A673 (cell line): ENCODE measurements around the gene GIMAP1.
"Not testable (repeated sequence)": the region's sequence is repeated elsewhere in the genome, so short reads cannot be mapped to it uniquely, and the experiment has no call there.

Source experiments
- CTCF ChIP-seq: fragments of 300-800, 200-600 bp; sonication (generic); conservative IDR thresholded peaks from 2 replicates; pipeline ENCODE4 v1.5.1; 2017; ENCODE audit warnings: low read depth, mild to moderate bottlenecking, antibody characterized with exemption, low read length, moderate library complexity, mixed read lengths
- EZH2 ChIP-seq: fragments of 200-600 bp; sonication (generic); IDR thresholded peaks from 2 replicates; pipeline ENCODE4 v1.6.1; 2017; ENCODE audit warnings: borderline replicate concordance, low read depth, mild to moderate bottlenecking, mixed read lengths, antibody characterized with exemption, low read length; ENCODE audit not compliant: poor library complexity, severe bottlenecking

GRCh38 chr7:150678601-150679000, 37.8 kb upstream of the GIMAP1 start:
- not testable (repeated sequence) for TF ChIP-seq CTCF, EZH2
